SU-DHL-6 (cell line): ENCODE measurements around the gene SLX4.

Experiments
- EZH2phosphoT487 ChIP-seq: fragments of 200-600 bp; sonication (generic), shearing (Covaris generic); conservative IDR thresholded peaks from 2 replicates; pipeline ENCODE4 v1.6.1; 2018; ENCODE audit warnings: mild to moderate bottlenecking, antibody characterized with exemption, low read length, moderate library complexity, mixed read lengths
- TF ChIP-seq, protein P1 (sequence below): fragments of 200-600 bp; sonication (generic); IDR thresholded peaks from one replicate; pipeline ENCODE4 v1.5.1; 2017; ENCODE audit warnings: antibody characterized with exemption, mild to moderate bottlenecking, low read length, moderate library complexity; ENCODE audit not compliant: insufficient read depth, poor library complexity, severe bottlenecking

DNA sequence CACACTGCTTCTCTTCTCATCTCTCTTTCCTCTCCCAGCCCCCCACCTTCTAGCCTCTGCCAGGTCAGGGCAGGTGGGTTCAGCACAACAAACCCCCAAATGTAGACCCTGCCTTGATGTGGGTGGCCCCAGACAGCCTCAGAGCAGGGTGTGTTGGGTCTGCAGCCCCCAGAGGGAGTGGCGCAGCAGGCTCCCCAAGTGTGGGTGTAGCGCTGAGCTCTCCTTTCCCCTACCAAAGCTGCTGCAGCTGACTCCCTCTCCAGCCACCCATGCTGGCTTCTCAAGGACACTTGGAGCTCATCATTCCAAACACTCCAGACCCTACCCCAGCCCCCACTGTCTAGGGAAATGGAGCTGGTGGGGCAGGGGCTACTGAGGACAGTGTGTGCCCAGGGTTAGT, 61.5 kb downstream of the SLX4 start:
- TF ChIP-seq, protein P1, sequence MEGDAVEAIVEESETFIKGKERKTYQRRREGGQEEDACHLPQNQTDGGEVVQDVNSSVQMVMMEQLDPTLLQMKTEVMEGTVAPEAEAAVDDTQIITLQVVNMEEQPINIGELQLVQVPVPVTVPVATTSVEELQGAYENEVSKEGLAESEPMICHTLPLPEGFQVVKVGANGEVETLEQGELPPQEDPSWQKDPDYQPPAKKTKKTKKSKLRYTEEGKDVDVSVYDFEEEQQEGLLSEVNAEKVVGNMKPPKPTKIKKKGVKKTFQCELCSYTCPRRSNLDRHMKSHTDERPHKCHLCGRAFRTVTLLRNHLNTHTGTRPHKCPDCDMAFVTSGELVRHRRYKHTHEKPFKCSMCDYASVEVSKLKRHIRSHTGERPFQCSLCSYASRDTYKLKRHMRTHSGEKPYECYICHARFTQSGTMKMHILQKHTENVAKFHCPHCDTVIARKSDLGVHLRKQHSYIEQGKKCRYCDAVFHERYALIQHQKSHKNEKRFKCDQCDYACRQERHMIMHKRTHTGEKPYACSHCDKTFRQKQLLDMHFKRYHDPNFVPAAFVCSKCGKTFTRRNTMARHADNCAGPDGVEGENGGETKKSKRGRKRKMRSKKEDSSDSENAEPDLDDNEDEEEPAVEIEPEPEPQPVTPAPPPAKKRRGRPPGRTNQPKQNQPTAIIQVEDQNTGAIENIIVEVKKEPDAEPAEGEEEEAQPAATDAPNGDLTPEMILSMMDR, result no peak
- TF ChIP-seq EZH2phosphoT487, result no peak
